Muscle layer of duodenum (tissue), 2 donors: ENCODE data around the gene CYP26B1.

Experiments used
- H3K27ac ChIP-seq: one replicate; pipeline ENCODE4 v1.7.0; 2013; ENCODE audit warnings: mild to moderate bottlenecking, low read length
- H3K27me3 ChIP-seq: one replicate; pipeline ENCODE4 v1.7.0; 2013; ENCODE audit warnings: low read depth, mild to moderate bottlenecking, control low read depth, low read length
- H3K36me3 ChIP-seq, 2 donors: one replicate each; pipeline ENCODE4 v1.7.0; 2013; ENCODE audit warnings: low read length in 2 of 2, control low read depth in 1 of 2, mild to moderate bottlenecking in 1 of 2; ENCODE audit not compliant: insufficient read depth in 2 of 2, control insufficient read depth in 1 of 2
- H3K4me1 ChIP-seq, 2 donors: one replicate each; pipeline ENCODE4 v1.7.0; 2013; ENCODE audit warnings: low read length in 2 of 2, mild to moderate bottlenecking in 2 of 2, control low read depth in 1 of 2, moderate library complexity in 1 of 2; ENCODE audit not compliant: insufficient read depth in 2 of 2, control insufficient read depth in 1 of 2
- H3K4me3 ChIP-seq, 2 donors: one replicate each; pipeline ENCODE4 v1.7.0; 2013; ENCODE audit warnings: low read length in 2 of 2, low read depth in 1 of 2, mild to moderate bottlenecking in 1 of 2
- H3K9me3 ChIP-seq, 2 donors: one replicate each; pipeline ENCODE4 v1.7.0; 2013; ENCODE audit warnings: low read length in 2 of 2, control low read depth in 1 of 2, mild to moderate bottlenecking in 1 of 2; ENCODE audit not compliant: control insufficient read depth in 1 of 2
- donor health status: healthy.

CYP26B1 gene

DNA sequence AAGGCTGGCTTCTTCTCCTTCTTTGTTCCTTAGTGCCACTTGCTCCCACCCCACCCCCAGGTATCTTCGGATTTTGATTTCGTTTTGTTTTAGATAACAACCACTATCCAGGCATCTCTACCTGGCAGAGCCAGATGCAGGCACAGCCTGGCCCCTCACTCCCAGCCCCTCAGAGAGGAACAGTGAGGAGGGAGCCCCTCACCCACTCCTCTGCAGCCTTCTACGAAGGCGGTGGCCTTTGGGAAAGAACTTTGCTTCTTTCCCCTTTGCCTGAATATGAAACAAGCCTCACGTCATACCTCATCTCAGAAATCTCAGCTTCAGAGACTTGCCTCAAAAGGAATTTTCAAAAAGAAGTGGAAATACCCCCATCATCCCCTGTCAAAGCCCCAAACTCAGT lies 6.3 kb upstream of the CYP26B1 start:
- Histone ChIP-seq H3K4me3 (no peak overlapping the region), H3K27me3 (peaks cover 8% of the 10 kb centered on the region), H3K9me3 (no peaks in the 10 kb centered on the region), H3K27ac (no peak overlapping the region), H3K4me1 (peaks cover 0 to 13% of the 10 kb centered on the region in 2 donors), H3K36me3 (no peaks in the 10 kb centered on the region)

- H3K27me3 ChIP-seq: peaks cover 8% of the 10 kb centered on the region
- H3K4me3 ChIP-seq: no peak overlapping the region
- H3K9me3 ChIP-seq: no peaks in the 10 kb centered on the region
- peaks cover 0 to 13% of the 10 kb centered on the region in 2 donors for H3K4me1 ChIP-seq
- no peak overlapping the region for H3K27ac ChIP-seq
- H3K36me3 ChIP-seq: no peaks in the 10 kb centered on the region
Observed at GRCh38 chr2:72153026-72153791, 5.5 kb upstream of the CYP26B1 start.

DNA sequence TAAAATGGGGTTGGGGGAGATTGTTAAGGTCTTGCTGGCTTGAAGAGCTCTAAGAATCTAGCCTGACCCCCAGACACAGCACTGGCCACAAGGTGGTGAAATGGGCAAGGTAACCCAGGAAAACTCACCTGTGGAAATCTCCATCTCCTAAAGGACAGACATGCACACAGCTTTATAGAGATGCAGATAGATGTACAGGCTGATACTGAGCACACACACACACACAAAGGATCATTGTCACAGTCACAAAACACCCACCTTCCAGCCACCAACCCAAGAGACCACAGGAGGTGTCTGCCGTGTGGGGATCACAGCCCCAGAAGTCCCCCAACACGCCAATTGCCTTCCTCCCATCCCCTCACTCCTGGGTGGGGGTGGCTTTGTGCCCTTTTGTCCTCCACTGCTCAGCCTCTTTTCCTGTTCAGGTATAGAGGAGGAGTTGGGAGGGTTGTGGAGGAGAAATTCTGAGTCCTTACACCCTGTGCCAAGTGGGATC lies 3.2 kb upstream of the CYP26B1 start:
- Histone ChIP-seq H3K4me3 (no peak overlapping the region), H3K9me3 (no peaks in the 10 kb centered on the region), H3K27me3 (peaks cover 20% of the 10 kb centered on the region), H3K36me3 (no peaks in the 10 kb centered on the region), H3K4me1 (peaks cover 0 to 36% of the 10 kb centered on the region in 2 donors), H3K27ac (no peak overlapping the region)

- Histone ChIP-seq H3K9me3 (no peaks in the 10 kb centered on the region), H3K4me1 (peaks cover 0 to 40% of the 10 kb centered on the region in 2 donors), H3K36me3 (no peaks in the 10 kb centered on the region), H3K27me3 (peaks cover 21% of the 10 kb centered on the region), H3K27ac (no peak overlapping the region), H3K4me3 (peak overlapping the region; percentile 47 to 73)
Observed at GRCh38 chr2:72150157-72150860, 2.6 kb upstream of the CYP26B1 start.

DNA sequence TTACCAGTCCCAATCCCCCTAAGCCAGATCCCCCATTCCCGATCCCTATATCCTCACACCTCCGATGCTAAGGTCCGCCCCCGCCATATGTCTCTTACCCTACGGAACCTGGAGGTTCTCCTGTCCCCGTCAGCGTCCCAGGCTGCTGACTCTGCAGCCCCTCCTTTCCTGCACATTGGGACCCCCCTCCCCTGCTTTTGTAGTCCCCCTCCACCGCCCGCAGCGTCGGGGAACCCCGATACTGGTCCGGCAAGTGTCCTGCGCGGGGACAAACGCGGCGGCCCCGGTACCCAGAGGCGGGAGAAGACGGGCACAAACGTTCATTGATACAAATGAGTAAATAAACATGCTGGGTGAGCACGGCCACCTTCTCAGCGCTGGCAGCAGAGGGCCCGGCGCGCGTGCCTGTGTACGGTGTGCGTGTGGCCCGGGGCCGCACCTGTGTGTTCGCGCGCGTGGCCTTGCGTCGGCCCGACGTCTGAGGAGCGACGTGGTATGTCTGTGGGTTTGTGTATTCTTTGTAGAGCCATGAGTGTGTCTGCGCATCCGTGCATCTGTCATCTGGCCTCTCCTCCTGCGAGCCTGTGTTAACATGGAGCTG lies 2.0 kb upstream of the CYP26B1 start:
- Histone ChIP-seq H3K36me3 (no peaks in the 10 kb centered on the region), H3K27ac (no peak overlapping the region), H3K4me1 (peaks cover 0 to 46% of the 10 kb centered on the region in 2 donors), H3K4me3 (peak overlapping the region; percentile 47 to 73), H3K27me3 (peaks cover 20% of the 10 kb centered on the region), H3K9me3 (no peaks in the 10 kb centered on the region)

- peaks cover 0 to 51% of the 10 kb centered on the region in 2 donors for H3K4me1 ChIP-seq
- H3K27ac ChIP-seq: no peak overlapping the region
- H3K36me3 ChIP-seq: no peaks in the 10 kb centered on the region
- H3K27me3 ChIP-seq: peaks cover 20% of the 10 kb centered on the region
- H3K9me3 ChIP-seq: no peaks in the 10 kb centered on the region
- H3K4me3 ChIP-seq: peak overlapping the region; percentile 44 to 73
Observed at GRCh38 chr2:72148837-72149555, 1.3 kb upstream of the CYP26B1 start.

DNA sequence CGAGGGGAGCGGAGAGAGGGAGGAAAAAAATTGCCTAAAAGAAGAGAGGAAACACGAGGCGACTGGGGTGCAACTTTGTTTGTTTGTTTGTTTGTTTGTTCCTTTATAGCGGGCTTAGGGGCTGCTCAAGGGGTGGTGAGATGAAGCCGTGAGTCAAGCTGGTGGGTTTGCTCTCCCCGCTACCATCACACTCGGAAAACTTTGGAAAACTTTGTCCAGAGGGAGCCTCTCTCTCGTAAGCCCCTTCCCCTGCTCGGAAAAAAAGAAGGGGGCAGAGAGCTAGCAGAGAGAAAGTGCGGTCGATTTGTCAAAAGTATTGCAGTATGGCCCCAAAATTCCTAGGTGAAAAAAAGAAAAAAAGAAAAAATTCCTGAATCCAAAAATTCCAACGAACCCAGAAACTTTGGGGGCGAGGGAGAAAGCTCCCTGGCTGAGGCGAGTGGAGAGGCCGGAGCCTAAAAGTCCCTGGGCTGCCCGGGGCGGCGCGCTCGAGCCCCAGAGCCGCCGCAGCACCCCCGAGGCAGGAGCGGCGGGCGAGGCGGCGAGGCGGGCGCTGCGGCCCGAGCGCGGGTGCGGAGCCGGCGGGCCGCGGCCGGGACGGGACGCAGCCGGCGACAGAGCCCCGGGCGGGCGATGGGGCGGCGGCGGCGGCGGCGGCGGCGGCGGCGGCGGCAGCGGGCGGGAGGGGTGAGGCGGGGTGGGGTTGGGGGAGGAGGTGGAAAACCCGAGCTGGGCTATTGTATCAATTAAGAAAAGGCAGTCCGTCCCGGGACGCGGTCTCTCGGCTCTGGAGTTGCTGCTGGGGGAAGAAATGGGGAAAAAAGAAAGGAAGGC lies 558 bp upstream of the CYP26B1 start:
- Histone ChIP-seq H3K27ac (no peak overlapping the region), H3K27me3 (peaks cover 20% of the 10 kb centered on the region), H3K4me3 (peak overlapping the region; percentile 44 to 73), H3K9me3 (no peaks in the 10 kb centered on the region), H3K4me1 (peaks cover 0 to 59% of the 10 kb centered on the region in 2 donors), H3K36me3 (no peaks in the 10 kb centered on the region)

GRCh38 chr2:72146347-72147302 lies 1.0 kb downstream of the CYP26B1 start:
- Histone ChIP-seq H3K36me3 (no peaks in the 10 kb centered on the region), H3K9me3 (no peaks in the 10 kb centered on the region), H3K4me1 (peaks cover 0 to 70% of the 10 kb centered on the region in 2 donors), H3K4me3 (peak overlapping the region; percentile 52 to 75), H3K27ac (no peak overlapping the region), H3K27me3 (peaks cover 20% of the 10 kb centered on the region)

DNA sequence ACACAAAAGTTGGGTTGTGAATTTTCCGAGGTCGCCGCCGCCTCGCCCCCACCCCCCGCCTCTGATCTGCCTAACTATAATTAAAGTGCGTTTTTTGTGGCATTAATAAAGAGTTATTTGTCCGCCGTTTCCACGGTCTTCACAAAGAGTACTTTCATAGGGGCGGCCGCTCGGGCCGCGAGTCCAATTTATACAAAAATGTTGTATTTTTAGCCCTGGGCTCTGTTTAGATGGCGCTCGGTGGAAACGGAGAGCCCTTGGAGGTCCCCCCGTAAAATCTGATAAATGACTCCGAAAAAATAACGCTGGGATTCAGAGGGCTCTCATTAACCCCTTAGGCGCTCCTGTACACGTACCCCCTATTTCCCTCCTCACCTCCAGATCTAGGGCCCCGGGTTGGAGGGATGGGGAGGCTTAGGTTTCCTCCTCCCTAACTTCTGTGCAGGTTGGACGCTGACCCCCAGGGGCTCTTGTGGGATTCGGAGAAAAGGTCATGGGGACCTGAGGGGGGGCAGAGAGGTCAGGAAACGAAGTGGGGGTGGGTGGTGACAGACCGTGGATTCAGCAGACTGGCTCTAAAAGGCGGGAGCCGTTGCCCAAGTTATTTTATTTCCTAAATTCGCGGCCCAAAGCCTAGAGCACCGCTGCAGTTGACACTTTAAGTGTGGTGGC lies 1.9 kb downstream of the CYP26B1 start:
- Histone ChIP-seq H3K27me3 (peaks cover 18% of the 10 kb centered on the region), H3K4me3 (peak overlapping the region; percentile 52 to 75), H3K9me3 (no peaks in the 10 kb centered on the region), H3K4me1 (peaks cover 0 to 70% of the 10 kb centered on the region in 2 donors), H3K27ac (no peak overlapping the region), H3K36me3 (no peaks in the 10 kb centered on the region)
